Left colon (tissue), 2 donors: Measurements from ENCODE around the gene GINS3. TPM values are rescaled to one million over a fixed set of nuclear protein-coding genes. Genes with fewer than 3 reads are reported as not detected.
A peak's percentile ranks its signal among the peaks of the same experiment; 100 is the strongest.
"Not testable (repeated sequence)": the region's sequence is repeated elsewhere in the genome, so short reads cannot be mapped to it uniquely, and the experiment has no call there.

Experiments used
- ATAC-seq: fragments of 200-7000 bp; cut with Tn5 transposase; one replicate; pipeline ENCODE4 v1.9.1; 2020; ENCODE audit warnings: mild to moderate bottlenecking, moderate library complexity
- DNase-seq, 2 donors: peaks; one replicate each; pipeline ENCODE4 v3.0.0-alpha.2; 2020
- intact Hi-C, 2 donors: fragments of 100-400 bp; cut with DNase I in 1 of 2; cut with micrococcal nuclease in 1 of 2; formaldehyde crosslinking; loops; one replicate each; pipeline versions ENCODE4 v1.11.2 to v1.14.0; 2022; cut with DNase I, micrococcal nuclease
- total RNA-seq, 2 donors: library from RNA; stranded (reverse); fragmentation: NEBNext Ultra II Directional; extraction: Animal tissue kit (Norgen Biotek cat#: 25700); gene quantifications; one replicate each; pipeline ENCODE4 v1.2.1, GENCODE V29; 2021
- donor health status: DM: no; HTN: no; CAD: no.
- donor health status: DM: yes; HTN: yes; CAD: no.

GINS3 gene
- total RNA-seq, 2 donors from 2014 or later, result 2.8 to 3.3 TPM

DNA sequence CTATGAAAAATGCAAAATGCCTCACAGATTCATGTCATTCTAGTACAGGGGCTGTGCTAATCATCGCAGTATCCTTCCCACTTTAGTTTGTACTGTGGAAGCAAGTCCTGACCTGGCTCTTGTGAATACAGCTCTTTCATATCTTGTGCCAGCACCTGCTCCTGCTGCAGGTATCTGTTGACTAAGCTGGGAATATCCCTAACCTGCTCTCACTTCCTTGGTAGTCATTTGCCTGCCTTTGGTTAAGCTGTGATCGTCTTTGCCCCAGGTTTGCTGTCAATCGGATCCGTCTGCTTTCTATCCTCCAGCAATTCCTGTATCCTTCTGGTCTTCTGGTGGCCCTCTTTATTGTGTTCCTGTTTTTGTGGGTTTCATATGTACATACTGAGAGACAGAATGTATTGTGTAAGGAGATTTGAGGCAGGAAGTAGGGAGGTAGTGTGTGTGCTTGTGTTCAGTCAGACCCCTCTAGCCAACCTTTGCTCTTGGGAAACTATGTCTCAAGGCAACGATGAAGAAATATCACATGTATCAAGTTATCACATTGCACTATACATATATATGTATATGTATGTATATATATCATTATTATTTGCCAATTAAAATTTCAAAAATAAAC lies 7.7 kb upstream of the GINS3 start:
- no peak for DNase-seq
- peak; percentile 60 for ATAC-seq
- intact Hi-C loops, result no loop called here

DNA sequence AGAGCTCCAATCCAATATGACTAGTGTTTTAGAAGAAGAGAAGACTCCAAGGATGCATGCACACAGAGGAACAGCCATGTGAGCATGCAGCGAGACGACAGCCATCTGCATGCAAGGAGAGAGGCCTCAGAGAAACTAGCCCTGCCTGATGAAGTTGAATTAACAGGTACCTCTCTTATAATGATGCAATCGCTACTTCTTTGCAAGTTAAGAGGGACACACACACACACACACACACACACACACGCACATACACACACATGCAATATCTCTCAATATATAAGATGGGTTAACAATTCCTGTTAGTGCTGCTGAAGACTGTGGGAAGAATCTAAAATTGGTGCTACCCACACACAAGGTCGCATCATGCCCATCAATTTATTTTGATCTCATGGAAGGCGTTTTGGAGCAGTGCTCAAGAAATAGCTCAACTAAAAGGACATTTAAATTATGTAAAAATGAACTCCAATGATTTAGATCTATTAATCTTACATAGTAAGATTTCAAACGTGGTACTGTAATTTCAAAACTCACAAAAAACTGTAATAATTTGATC lies 7.0 kb upstream of the GINS3 start:
- intact Hi-C loops, result no loop called here
- DNase-seq (no peak), ATAC-seq (no peak)

DNA sequence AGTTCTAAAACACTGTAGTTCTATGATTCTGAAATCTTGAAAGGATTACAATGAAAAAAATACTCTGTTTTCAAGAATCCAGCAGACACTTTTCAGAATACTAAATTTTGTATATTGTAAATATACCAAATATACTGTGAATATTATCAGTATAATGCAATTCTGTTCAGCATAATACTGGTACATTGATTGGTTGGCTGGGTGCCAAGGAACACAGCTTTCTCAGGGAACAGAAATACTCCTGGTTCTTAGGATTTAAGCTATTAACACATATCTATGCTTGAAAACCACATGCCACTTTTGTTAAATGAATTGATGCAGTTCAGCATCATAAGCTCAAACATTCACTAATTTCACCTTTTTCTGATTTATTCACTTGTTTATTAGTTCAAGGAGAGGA lies 2.5 kb upstream of the GINS3 start:
- no peak for DNase-seq
- no peak for ATAC-seq
- intact Hi-C loops, result no loop called here

- DNase-seq (no peak), ATAC-seq (peak; percentile 18)
- intact Hi-C loops, result no loop called here
Observed at GRCh38 chr16:58393138-58393504, 850 bp downstream of the GINS3 start.

DNA sequence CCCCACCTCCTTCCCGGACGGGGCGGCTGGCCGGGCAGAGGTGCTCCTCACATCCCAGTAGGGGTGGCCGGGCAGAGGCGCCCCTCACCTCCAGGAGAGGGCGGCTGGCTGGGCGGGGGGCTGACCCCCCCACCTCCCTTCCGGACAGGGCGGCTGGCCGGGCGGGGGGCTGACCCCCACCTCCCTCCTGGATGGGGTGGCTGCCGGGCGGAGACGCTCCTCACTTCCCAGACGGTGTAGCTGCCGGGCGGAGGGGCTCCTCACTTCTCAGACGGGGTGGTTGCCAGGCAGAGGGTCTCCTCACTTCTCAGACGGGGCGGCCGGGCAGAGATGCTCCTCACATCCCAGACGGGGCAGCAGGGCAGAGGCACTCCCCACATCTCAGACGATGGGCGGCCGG lies 4.6 kb downstream of the GINS3 start:
- ATAC-seq, intact Hi-C loops, DNase-seq: not testable (repeated sequence)

DNA sequence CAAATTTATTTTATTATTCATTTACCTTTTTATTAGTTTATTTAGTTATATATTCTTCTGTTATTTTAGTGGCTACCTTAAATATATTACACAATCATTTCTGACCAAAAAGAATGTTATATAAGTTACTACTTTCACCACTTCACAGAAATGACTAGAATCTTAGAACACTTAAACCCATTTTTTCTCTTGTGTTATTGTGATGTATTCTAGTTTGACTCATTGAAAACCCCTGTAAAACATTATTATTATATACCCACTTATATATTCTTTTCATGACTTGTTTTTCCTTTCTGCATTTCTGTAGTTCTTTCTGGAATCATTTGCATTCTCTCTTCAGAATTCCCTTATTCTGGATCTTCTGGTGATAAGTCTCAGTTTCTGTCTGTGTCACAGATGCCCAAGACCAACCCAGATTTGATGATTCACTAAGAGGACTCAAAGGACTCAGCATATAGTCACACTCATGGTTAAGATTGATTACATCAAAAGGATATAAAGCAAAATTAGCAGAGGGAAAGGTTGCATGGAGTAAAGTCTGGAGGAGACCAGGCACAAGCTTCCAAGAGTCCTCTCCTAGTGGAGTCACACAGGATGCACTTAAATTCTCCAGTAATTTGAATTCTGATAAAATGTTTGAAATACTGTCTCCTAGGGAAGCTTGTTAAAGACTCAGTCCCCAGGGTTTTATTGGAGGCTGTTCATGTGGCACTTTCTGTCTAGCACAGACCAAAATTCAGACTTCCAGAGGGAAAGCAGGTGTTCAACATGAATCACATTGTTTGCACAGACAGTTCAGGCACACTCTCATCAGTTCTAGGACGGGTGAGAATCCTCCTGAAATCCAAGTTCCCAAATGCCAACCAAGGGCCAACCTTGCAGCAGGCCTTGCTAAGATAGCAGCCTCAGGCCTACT lies 7.7 kb downstream of the GINS3 start:
- no peak for DNase-seq
- no peak for ATAC-seq
- intact Hi-C loops, result no loop called here

- ATAC-seq, DNase-seq, intact Hi-C loops: not testable (repeated sequence)
Observed at GRCh38 chr16:58401305-58401704, 9.0 kb downstream of the GINS3 start.

DNA sequence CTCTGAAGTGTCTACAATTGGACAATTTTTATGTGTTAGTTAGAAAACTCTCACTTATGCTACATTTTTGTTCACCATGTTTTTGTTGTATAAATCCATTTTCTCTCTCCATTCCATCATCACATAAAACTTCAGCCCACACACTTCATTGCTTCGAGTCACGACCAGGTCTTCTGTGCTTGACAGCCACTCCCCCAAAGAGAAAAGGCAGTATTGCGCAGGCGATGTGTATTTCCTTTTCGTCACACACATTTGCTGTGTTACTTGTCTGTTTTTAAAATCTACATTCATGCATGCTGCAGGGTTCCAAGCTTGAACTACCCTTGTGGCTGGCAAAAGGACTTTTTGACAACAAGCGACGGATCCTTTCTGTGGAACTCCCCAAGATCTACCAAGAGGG lies 10.5 kb downstream of the GINS3 start:
- DNase-seq, result no peak
- intact Hi-C loops, result no loop called here
- ATAC-seq, result no peak

DNA sequence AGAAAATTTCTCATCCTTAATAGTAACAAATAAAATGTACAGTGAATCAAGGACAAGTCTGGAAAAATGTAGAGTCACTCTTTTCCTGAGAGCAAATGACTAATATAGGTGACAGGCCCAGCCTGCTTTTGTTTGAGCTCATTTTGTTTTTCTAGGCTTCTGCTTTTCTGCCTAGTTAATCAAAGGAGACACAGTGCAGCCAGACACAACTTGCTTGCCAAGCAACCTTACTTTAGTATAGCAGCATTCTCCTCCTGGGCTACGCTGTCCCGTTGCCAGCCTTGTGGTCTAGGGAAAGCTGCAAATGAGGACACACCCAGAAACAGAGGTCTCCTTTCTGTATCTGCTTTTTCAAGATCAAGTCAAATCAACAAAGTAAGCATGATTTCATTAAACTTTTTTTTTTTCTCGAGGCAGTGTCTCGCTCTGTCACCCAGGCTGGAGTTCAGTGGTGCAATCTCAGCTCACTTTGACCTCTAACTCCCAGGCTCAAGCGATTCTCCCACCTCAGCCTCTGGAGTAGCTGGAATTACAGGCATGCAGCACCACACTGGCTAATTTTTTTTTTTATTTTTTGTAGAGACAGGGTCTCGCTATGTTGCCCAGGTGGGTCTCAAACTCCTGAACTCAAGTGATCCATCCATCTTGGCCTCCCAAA lies 17.2 kb downstream of the GINS3 start:
- DNase-seq (no peak), ATAC-seq (no peak)
- intact Hi-C loops, result no loop called here

- ATAC-seq (no peak), DNase-seq (no peak)
- intact Hi-C loops, result no loop called here
Observed at GRCh38 chr16:58411336-58411735, 19.1 kb downstream of the GINS3 start.

- intact Hi-C loops, result no loop called here
- DNase-seq (no peak), ATAC-seq (no peak)
Observed at GRCh38 chr16:58411736-58412614, 19.7 kb downstream of the GINS3 start.

GRCh38 chr16:58412615-58412970 lies 20.3 kb downstream of the GINS3 start:
- intact Hi-C loops, DNase-seq, ATAC-seq: not testable (repeated sequence)

DNA sequence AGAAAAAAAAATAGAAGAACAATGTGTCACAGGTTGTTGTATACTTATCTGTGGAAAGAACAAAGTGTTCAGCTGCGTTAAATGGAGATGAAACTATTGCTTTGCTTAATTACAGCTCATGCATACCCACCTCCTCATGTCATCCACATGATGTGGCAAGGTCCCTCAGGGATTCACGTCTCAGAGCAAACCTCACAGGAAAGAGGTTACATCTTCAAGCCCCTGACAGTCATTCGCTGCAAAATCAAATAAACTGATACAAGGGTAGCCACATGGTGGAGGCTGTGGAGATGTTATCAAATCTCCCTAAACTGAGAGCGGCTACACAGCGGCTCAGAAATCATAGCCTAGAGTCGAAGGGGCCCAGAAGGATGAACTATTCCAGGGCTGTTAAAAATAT lies 21.1 kb downstream of the GINS3 start:
- intact Hi-C loops, result no loop called here
- DNase-seq (no peak), ATAC-seq (no peak)

- intact Hi-C loops, result no loop called here
- DNase-seq (no peak), ATAC-seq (no peak)
Observed at GRCh38 chr16:58415003-58415402, 22.7 kb downstream of the GINS3 start.

GRCh38 chr16:58415961-58416360 lies 23.7 kb downstream of the GINS3 start:
- ATAC-seq, DNase-seq, intact Hi-C loops: not testable (repeated sequence)

DNA sequence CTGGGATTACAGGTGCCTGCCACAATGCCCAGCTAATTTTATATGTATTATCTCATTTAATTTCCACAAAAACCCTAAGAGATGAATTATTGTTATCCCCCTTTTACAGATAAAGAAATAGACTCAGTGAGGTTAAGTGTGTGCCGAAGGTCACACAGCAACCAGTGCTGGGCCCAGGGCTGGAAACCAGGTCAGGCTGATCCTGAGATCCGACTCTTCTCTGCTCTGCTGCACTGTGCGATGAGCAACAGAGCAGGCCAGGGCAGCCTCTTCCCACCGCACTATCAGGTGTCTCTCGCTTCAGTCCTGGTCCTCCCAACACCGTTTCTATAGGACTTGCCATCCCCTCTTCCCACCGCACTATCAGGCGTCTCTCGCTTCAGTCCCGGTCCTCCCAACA lies 24.8 kb downstream of the GINS3 start:
- no peak for ATAC-seq
- DNase-seq, result no peak
- intact Hi-C loops, result no loop called here

GRCh38 chr16:58417600-58417999 lies 25.3 kb downstream of the GINS3 start:
- ATAC-seq (no peak), DNase-seq (no peak)
- intact Hi-C loops, result no loop called here

GRCh38 chr16:58418026-58418425 lies 25.8 kb downstream of the GINS3 start:
- intact Hi-C loops, result no loop called here
- ATAC-seq, result no peak
- DNase-seq, result no peak

DNA sequence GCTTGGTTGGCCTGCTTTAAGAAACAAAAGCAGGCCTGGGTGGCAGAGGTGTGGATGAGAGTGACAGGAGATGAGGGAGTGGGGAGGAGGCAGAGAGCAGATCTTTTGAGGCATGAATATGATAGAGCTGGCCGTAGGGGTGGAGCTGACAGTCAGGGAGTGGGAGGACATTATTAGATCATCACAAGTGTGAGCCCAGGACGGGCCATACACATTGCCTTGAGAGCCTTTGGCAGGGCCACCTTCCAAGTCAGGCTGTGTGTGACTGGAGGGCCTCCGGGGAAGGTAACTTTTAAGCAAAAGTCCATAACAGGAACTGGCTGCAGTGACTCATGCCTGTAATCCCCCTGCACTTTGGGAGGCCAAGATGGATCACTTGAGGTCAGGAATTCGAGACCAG lies 26.3 kb downstream of the GINS3 start:
- DNase-seq (no peak), ATAC-seq (no peak)
- intact Hi-C loops, result no loop called here
